NK-92 (cell line): ENCODE data around the gene ZNF483.
"Not testable (repeated sequence)": the region's sequence is repeated elsewhere in the genome, so short reads cannot be mapped to it uniquely, and the experiment has no call there.

ENCODE experiments used
- DNase-seq: peaks from one replicate; lab custom pipeline; 2025; ENCODE audit not compliant: unreplicated experiment; lab: John Stamatoyannopoulos, UW

The ZNF483 gene

GRCh38 chr9:111542497-111543254, 17.7 kb downstream of the ZNF483 start:
- no peak for DNase-seq

GRCh38 chr9:111548623-111549022, 23.6 kb downstream of the ZNF483 start:
- no peak for DNase-seq

GRCh38 chr9:111555425-111555824, 30.4 kb downstream of the ZNF483 start:
- DNase-seq: not testable (repeated sequence)

GRCh38 chr9:111559000-111559610, 34.1 kb downstream of the ZNF483 start:
- DNase-seq: no peak

DNA sequence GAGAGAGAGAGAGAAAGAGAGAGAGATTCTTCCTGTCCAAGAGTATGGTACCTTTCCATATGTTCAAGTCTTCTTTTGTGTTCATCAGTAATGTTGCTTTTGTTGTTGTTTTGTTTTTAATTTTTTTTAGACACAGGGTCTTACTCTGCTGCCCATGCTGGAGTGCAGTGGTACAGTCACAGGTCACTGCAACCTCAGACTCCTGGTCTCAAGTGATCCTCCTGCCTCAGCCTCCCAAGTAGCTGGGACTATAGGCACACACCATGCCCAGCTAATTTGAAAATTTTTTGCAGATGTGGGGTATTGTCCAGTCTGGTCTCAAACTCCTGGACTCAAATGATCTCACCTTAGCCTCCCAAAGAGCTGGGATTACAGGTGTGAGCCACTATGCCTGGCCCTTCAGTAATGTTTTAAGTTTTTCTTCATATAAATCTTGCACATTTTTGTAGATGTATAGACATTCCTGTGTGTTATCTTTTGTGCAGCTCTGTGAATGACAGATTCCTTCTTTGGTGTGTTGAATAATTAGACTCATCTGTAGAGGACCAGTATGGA, 36.3 kb downstream of the ZNF483 start:
- no peak for DNase-seq

- DNase-seq: no peak
Measured at GRCh38 chr9:111566234-111566633, 41.3 kb downstream of the ZNF483 start.

DNA sequence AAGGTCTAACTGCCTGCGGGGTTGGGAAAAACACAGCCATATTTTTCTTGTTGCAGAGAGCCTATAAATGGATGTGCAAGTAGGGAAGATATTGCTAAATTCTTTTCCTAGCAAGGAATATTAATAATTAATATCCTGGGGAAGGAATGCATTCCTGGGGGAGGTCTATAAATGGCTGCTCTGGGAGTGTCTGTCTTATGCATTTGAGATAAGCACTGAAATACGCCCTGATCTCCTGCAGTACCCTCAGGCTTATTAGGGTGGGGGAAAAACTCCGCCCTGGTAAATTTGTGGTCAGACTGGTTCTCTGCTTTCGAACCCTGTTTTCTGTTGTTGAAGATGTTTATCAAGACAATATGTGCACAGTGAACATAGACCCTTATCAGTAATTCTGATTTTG, 43.1 kb downstream of the ZNF483 start:
- not testable (repeated sequence) for DNase-seq

DNA sequence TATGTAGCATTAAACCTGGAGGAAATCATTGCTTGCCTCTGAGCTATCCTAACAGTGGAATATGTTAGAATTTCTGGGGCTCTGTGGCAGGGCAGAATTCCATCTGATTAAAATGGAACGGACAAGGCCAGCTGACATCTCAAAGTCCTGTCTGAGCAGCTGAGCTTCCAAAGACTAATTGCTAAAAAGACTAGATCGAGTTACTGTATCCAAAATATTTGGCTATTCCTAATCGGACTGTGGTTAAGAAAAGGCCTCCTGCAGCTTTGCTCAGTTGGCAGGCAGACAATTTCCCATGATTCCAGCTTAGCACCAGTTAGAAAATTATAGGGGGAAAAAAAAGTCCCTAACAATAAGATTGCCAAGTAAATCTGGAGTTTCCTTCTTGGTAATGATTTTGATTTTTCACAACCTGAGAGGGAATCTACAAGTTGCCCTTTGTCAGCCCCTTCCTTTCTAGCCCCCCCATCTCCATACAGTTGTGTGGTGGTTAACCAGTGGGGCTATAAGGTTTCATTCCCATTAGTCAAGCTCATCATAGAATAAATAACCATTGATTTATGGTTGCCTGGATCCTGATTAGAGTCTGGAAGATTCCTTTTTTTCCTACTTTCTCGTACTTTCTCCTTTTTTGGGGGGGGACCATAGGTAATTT, 48.1 kb downstream of the ZNF483 start:
- DNase-seq: no peak

- no peak for DNase-seq
Measured at GRCh38 chr9:111582888-111583287, 57.9 kb downstream of the ZNF483 start.

DNA sequence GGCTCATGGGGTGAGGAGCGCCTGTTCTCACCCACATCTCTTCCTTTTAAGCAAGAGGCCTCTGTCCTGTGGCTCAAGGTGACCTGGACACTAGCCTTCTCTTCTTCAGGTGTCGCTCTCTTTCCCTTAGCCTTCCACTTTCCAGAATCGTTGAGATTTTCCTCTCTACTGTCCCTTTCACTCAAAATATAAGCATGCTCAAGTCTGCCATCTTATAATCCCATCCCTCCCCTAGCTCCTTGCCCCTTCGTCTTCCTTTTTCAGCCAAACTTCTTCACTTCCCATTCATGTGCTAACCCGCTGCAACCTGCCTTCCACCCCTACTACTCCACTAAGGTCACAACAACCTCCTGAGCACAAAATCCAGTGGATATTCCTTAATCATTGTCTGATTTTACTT, 61.4 kb downstream of the ZNF483 start:
- no peak for DNase-seq

GRCh38 chr9:111588846-111589245, 63.9 kb downstream of the ZNF483 start:
- DNase-seq: no peak

GRCh38 chr9:111597852-111598732, 73.1 kb downstream of the ZNF483 start:
- DNase-seq: no peak

DNA sequence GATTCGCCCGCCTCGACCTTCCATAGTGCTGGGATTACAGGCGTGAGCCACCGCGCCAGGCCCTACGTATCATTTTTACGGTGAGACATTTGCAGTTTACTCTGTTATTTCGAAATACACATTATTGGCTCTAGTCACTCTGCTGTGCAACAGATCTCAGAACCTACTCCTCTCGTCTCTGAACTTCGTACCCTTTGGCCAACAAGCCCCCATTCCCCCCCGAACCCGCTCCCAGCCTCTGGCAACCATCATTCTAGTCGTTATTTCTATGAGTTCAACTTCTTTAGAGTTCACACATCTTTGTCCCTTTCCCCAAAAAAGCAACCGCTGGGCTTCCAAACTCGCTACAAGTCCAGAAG, 73.7 kb downstream of the ZNF483 start:
- no peak for DNase-seq

DNA sequence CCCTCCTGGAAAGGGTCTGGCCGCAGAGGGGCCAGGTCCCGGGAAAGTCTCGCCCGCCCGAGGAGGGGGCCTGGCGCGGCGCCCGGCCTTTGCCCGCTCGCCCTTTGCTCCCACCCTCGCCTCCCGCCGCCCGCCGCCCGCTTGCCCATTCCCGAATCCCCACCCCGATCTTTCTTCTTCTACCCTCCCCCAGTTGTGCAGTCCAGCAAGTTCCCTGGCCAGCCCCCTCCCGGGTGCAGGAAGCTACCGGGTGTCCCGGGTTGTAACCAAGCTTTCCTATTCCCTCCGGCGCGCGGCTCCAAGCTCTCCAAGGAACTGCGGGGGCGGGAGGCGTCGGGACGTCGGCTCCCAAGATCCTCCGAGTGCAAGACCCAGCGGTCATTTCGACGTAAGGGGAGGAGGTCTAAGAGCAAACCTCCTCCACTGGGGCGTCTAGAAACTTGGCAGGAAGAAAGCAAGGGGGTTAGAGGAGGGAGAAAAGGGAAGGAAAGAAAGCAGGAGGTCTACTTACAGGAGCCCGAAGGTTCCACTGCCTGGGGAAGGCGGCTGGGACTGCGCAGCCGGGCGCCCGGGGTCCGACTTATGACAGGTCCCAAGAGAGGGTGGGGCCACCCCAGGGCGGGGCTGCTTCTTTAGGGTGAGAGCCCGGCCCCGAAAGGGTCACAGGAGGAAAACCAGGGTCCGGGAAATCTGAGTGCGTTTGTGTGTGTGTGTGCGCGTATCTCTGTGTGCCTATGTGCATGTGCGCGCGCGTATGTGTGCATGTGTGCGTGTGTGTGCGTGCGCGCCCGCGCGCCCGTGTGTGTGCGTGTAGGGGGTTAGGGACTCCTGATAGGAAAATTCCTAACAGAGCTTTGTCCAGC, 74.3 kb downstream of the ZNF483 start, which contains the start of gene PTGR1:
Gene PTGR1, minus strand, starts transcription at position 556 of the 863 bp plus-strand sequence. CDS start 2,225 bp downstream, outside the sequence.
- no peak for DNase-seq

- no peak for DNase-seq
Measured at GRCh38 chr9:111599955-111600343, 75.0 kb downstream of the ZNF483 start.

- DNase-seq: no peak
Measured at GRCh38 chr9:111601237-111602018, 76.4 kb downstream of the ZNF483 start.

- DNase-seq: no peak
Measured at GRCh38 chr9:111603041-111603440, 78.1 kb downstream of the ZNF483 start.

- no peak for DNase-seq
Measured at GRCh38 chr9:111604054-111604615, 79.2 kb downstream of the ZNF483 start.

DNA sequence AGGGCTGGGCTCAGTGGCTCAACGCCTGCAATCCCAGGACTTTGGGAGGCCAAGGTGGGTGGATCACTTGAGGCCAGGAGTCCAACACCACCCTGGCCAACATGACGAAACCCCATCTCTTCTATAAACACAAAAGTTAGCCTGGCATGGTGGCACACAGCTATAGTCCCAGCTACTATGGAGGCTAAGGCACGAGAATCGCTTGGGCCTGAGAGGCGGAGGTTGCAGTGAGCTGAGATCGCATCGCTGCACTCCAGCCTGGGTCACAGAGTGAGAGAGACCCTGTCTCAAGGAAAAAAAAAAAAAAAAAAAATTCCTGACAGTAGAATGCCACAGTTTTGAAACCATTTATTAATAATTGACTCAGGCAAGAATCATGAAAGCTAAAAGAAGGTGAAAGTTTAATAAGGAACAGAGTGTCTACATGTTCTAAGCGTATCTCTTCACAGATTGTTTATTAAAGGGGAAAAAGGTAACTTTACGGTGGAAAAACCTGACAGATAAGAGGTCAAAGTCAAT, 80.1 kb downstream of the ZNF483 start:
- no peak for DNase-seq
